K562 (cell line): Measurements from ENCODE around the gene MALRD1.

Experiments used
- GABPB1 ChIP-seq: sonication (generic); formaldehyde crosslinking; IDR thresholded peaks from 2 replicates; pipeline ENCODE4 v1.8.0; 2022; ENCODE audit warnings: mild to moderate bottlenecking, missing genetic modification reagents
- HEY1 ChIP-seq: fragments of 250-450 bp; sonication (Bioruptor Pico); IDR thresholded peaks from 2 replicates; pipeline ENCODE4 v1.5.0; 2020; ENCODE audit warnings: mild to moderate bottlenecking, moderate library complexity, borderline replicate concordance
- RFX1 ChIP-seq: fragments of 450-650 bp; IDR thresholded peaks from 2 replicates; pipeline ENCODE4 v1.6.1; 2016; ENCODE audit warnings: mild to moderate bottlenecking, moderate library complexity
- TAF1 ChIP-seq: IDR thresholded peaks from 2 replicates; pipeline ENCODE4 v1.6.1; 2011; ENCODE audit warnings: mild to moderate bottlenecking, low read length, moderate library complexity; ENCODE audit not compliant: insufficient read depth, control insufficient read depth, severe bottlenecking; ENCODE audit errors: extremely low read depth
- ZNF766 ChIP-seq: fragments of 200-800 bp; sonication (Bioruptor generic); conservative IDR thresholded peaks from 2 replicates; pipeline ENCODE4 v1.6.1; 2016; ENCODE audit warnings: missing genetic modification characterization, missing compliant biosample characterization
- TF ChIP-seq, protein P1 (sequence below), 3 experiments: IDR thresholded peaks in 2 of 3; conservative IDR thresholded peaks in 1 of 3; 2 replicates each; pipeline ENCODE4 v1.5.1; 2011 to 2012; ENCODE audit warnings: low read length in 3 of 3, mild to moderate bottlenecking in 3 of 3, control low read depth in 2 of 3, improper control_type of control experiment in 1 of 3, inconsistent platforms in 1 of 3, low read depth in 1 of 3, mixed read lengths in 1 of 3, moderate library complexity in 1 of 3; ENCODE audit not compliant: insufficient read depth in 2 of 3
- TF ChIP-seq, protein P2 (sequence below), 2 experiments: fragments of 200-800 bp in 1 of 2; sonication (Bioruptor generic) in 1 of 2; sonication (generic) in 1 of 2; formaldehyde crosslinking in 1 of 2; IDR thresholded peaks in 1 of 2; conservative IDR thresholded peaks in 1 of 2; 2 replicates each; pipeline versions ENCODE4 v1.5.0 to v1.6.1; 2016 to 2020; ENCODE audit warnings: missing compliant biosample characterization in 1 of 2, missing genetic modification characterization in 1 of 2, missing genetic modification reagents in 1 of 2

DNA sequence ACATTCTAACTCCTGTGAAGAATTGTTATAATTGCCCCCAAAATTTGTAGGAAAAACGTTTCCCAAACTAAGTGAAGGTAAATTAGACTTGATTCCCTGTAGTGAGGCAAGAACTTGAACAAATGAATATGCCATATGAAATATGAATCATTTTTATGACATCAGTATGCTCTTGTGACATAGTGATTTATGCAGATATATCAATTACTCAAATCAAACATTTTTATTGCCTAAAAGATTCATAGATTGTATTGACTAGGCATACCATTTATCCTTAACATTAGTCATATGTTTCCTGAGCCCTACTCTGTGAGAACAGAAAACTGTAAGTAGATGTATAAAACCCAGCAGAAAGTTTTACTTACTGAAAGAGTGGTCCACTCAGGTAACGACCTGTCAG is 245.6 kb downstream of the MALRD1 start:
- no peak for TF ChIP-seq GABPB1 (CRISPR knock-in tag)
- no peak for TF ChIP-seq TAF1
- TF ChIP-seq, protein P1, sequence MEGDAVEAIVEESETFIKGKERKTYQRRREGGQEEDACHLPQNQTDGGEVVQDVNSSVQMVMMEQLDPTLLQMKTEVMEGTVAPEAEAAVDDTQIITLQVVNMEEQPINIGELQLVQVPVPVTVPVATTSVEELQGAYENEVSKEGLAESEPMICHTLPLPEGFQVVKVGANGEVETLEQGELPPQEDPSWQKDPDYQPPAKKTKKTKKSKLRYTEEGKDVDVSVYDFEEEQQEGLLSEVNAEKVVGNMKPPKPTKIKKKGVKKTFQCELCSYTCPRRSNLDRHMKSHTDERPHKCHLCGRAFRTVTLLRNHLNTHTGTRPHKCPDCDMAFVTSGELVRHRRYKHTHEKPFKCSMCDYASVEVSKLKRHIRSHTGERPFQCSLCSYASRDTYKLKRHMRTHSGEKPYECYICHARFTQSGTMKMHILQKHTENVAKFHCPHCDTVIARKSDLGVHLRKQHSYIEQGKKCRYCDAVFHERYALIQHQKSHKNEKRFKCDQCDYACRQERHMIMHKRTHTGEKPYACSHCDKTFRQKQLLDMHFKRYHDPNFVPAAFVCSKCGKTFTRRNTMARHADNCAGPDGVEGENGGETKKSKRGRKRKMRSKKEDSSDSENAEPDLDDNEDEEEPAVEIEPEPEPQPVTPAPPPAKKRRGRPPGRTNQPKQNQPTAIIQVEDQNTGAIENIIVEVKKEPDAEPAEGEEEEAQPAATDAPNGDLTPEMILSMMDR (IDR thresholded peaks at IDR 0.05 in 2 of 3, conservative IDR thresholded peaks at IDR 0.05 in 1 of 3; ENCODE audit: insufficient read depth in 2 of 3, low read depth in 1 of 3, low read length in 3 of 3), result no peak
- TF ChIP-seq HEY1, result no peak
- TF ChIP-seq, protein P2, sequence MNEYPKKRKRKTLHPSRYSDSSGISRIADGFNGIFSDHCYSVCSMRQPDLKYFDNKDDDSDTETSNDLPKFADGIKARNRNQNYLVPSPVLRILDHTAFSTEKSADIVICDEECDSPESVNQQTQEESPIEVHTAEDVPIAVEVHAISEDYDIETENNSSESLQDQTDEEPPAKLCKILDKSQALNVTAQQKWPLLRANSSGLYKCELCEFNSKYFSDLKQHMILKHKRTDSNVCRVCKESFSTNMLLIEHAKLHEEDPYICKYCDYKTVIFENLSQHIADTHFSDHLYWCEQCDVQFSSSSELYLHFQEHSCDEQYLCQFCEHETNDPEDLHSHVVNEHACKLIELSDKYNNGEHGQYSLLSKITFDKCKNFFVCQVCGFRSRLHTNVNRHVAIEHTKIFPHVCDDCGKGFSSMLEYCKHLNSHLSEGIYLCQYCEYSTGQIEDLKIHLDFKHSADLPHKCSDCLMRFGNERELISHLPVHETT (CRISPR knock-in tag; conservative IDR thresholded peaks at IDR 0.05 in 1 of 2, IDR thresholded peaks at IDR 0.05 in 1 of 2), result no peak
- no peak for TF ChIP-seq RFX1
- no peak for TF ChIP-seq ZNF766 (CRISPR knock-in tag)
